Keratinocyte (primary cell): ENCODE results near the gene RAB11A. TPM values are rescaled to one million over a fixed set of nuclear protein-coding genes. Genes with fewer than 3 reads are reported as not detected.

Source experiments
- DNase-seq: peaks from one replicate; pipeline ENCODE4 v3.0.0-alpha.2; 2011; ENCODE audit warnings: low read depth, missing footprints, low spot score
- FAIRE-seq: peaks from 2 replicates; lab custom pipeline; 2011; peaks lifted over from hg19 to GRCh38; lab: Jason Lieb, UNC
- H2AFZ ChIP-seq: 2 replicates; pipeline ENCODE4 v1.6.0; 2012; ENCODE audit warnings: low read length, control low read depth, inconsistent platforms; ENCODE audit not compliant: control insufficient read depth
- H3K27ac ChIP-seq: 2 replicates; pipeline ENCODE4 v1.5.1; 2011; ENCODE audit warnings: low read length; ENCODE audit not compliant: control insufficient read depth, insufficient read depth
- H3K27me3 ChIP-seq: 3 replicates; pipeline ENCODE4 v1.6.0; 2011; ENCODE audit warnings: low read length; ENCODE audit not compliant: control insufficient read depth, insufficient read depth; ENCODE audit errors: extremely low read depth
- H3K36me3 ChIP-seq, 2 experiments: 2 replicates in 1 of 2; 3 replicates in 1 of 2; pipeline ENCODE4 v1.5.1; 2011; ENCODE audit warnings: low read length in 2 of 2, mild to moderate bottlenecking in 1 of 2; ENCODE audit not compliant: control insufficient read depth in 2 of 2, insufficient read depth in 2 of 2; ENCODE audit errors: extremely low read depth in 1 of 2
- H3K4me1 ChIP-seq: 3 replicates; pipeline ENCODE4 v1.5.1; 2011; ENCODE audit warnings: low read length; ENCODE audit not compliant: control insufficient read depth, insufficient read depth; ENCODE audit errors: extremely low read depth
- H3K4me2 ChIP-seq: 3 replicates; pipeline ENCODE4 v1.6.0; 2011; ENCODE audit warnings: low read depth, low read length; ENCODE audit not compliant: control insufficient read depth, insufficient read depth; ENCODE audit errors: extremely low read depth
- H3K4me3 ChIP-seq, 3 experiments: fragments of 200-600 bp in 1 of 3; sonication (generic) in 1 of 3; 2 replicates in 2 of 3; 3 replicates in 1 of 3; pipeline ENCODE4 v1.5.1; 2011 to 2016; ENCODE audit warnings: low read length in 3 of 3, mild to moderate bottlenecking in 3 of 3, control low read depth in 2 of 3, inconsistent platforms in 1 of 3, low read depth in 1 of 3, mixed read lengths in 1 of 3, mixed run types in 1 of 3, moderate library complexity in 1 of 3; ENCODE audit not compliant: control insufficient read depth in 2 of 3, insufficient read depth in 2 of 3; ENCODE audit errors: extremely low read depth in 1 of 3
- H3K79me2 ChIP-seq: 2 replicates; pipeline ENCODE4 v1.6.0; 2012; ENCODE audit warnings: low read length; ENCODE audit not compliant: control insufficient read depth, insufficient read depth
- H3K9ac ChIP-seq: 3 replicates; pipeline ENCODE4 v1.6.0; 2011; ENCODE audit warnings: low read length; ENCODE audit not compliant: control insufficient read depth, insufficient read depth; ENCODE audit errors: extremely low read depth
- H3K9me1 ChIP-seq: 3 replicates; pipeline ENCODE4 v1.6.0; 2011; ENCODE audit warnings: low read length; ENCODE audit not compliant: control insufficient read depth, insufficient read depth; ENCODE audit errors: extremely low read depth
- H3K9me3 ChIP-seq: 2 replicates; pipeline ENCODE4 v1.5.1; 2012; ENCODE audit warnings: low read depth, low read length; ENCODE audit not compliant: control insufficient read depth
- H4K20me1 ChIP-seq: 3 replicates; pipeline ENCODE4 v1.6.0; 2011; ENCODE audit warnings: low read length; ENCODE audit not compliant: control insufficient read depth, insufficient read depth; ENCODE audit errors: extremely low read depth
- EZH2 ChIP-seq: IDR thresholded peaks from one replicate; pipeline ENCODE4 v1.6.1; 2012; ENCODE audit warnings: inconsistent platforms, mild to moderate bottlenecking, low read length, moderate library complexity
- dilution Hi-C: fragments of 300-500 bp; cut with MboI; formaldehyde crosslinking; loops from one replicate; pipeline ENCODE4 v1.7.0; 2020; ENCODE audit warnings: low sequenced_read_pairs; ENCODE audit not compliant: extremely low pct_ligation_motif_present
- polyA plus RNA-seq, 5 experiments: library from polyadenylated mRNA; depleted of rRNA in 3 of 5; stranded (reverse) in 3 of 5; stranded (forward) in 1 of 5; unstranded in 1 of 5; fragments of >200 nt; gene quantifications; 1 replicate in 1 of 5; 2 replicates in 3 of 5; 3 replicates in 1 of 5; pipeline versions ENCODE4 v1.2.1 to v1.2.3, GENCODE V29; 2011 to 2012; ENCODE audit warnings: missing spikeins in 2 of 5, low read depth in 1 of 5, low replicate concordance in 1 of 5
- TF ChIP-seq, protein P1 (sequence below), 3 experiments: IDR thresholded peaks in 1 of 3; conservative IDR thresholded peaks in 1 of 3; optimal IDR thresholded peaks in 1 of 3; 2 replicates in 2 of 3; 3 replicates in 1 of 3; pipeline versions ENCODE3 to v1.5.1; 2011; ENCODE audit warnings: low read length in 3 of 3, mild to moderate bottlenecking in 3 of 3, moderate library complexity in 2 of 3, control low read depth in 1 of 3, inconsistent platforms in 1 of 3; ENCODE audit not compliant: insufficient read depth in 2 of 3; ENCODE audit errors: extremely low read depth in 1 of 3

RAB11A gene
- polyA plus RNA-seq, 1 donor (not counting 4 experiments of a cell fraction or from before 2014, with no cell fraction given): 537 TPM

DNA sequence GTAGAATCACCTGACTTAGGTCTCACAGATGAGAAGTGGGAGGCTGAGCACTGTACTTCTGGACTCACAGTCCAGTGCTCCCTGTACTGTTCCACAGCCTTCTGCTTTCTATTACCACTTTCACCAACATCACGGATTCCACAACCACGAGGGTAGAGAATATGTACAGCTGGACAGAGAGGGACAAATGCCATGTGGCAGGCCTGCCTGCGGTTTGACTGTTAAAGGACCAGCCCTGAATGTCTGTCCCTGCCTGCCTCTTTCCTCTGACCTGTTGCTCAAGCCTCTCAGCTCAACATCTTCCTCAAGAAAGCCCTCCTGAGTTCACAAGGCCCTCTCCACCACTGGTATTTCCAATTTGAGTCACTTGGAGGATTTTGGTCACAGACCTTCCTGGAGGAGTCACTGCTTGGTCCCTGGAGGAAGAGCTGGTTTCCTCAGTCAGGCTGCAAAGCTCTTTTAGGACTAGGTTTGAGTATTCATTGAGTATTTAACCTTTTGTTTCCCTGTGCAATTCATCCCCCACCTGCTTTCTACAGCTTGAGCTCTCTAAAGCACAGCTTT, 49.1 kb downstream of the RAB11A start:
- no peak overlapping the region for H3K27ac ChIP-seq
- dilution Hi-C loops: no loop called here

DNA sequence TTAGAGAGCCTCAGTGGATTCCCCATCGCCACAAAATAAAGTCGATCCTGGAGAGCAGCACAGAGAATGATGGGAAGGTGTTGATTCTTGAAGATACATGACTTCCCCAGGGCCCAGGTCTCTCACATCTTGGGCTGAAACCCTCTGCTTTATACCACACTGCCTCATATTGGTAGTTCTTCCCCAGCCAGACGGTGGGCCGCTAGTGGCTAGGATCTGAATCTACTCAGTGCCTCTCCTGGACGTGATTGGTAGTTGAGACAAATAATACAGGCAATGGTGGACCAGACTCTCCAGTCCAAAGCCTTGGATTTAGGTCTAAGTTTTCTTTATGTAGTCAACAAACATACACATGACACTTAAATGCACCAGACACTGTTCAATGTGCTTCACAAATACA, 49.7 kb downstream of the RAB11A start:
- FAIRE-seq (no peak), DNase-seq (no peak)
- Histone ChIP-seq H3K27ac (no peak overlapping the region), H3K36me3 (peaks cover 0 to 6% of the 10 kb centered on the region in 2 experiments), H3K4me2 (no peak overlapping the region), H3K9me3 (no peaks in the 10 kb centered on the region), H2AFZ (no peak overlapping the region), H3K79me2 (no peaks in the 10 kb centered on the region), H3K9me1 (no peaks in the 10 kb centered on the region), H3K4me1 (no peaks in the 10 kb centered on the region), H4K20me1 (no peaks in the 10 kb centered on the region), H3K27me3 (no peaks in the 10 kb centered on the region), H3K9ac (no peak overlapping the region), H3K4me3 (no peak overlapping the region)
- no peak for TF ChIP-seq EZH2
- TF ChIP-seq, protein P1, sequence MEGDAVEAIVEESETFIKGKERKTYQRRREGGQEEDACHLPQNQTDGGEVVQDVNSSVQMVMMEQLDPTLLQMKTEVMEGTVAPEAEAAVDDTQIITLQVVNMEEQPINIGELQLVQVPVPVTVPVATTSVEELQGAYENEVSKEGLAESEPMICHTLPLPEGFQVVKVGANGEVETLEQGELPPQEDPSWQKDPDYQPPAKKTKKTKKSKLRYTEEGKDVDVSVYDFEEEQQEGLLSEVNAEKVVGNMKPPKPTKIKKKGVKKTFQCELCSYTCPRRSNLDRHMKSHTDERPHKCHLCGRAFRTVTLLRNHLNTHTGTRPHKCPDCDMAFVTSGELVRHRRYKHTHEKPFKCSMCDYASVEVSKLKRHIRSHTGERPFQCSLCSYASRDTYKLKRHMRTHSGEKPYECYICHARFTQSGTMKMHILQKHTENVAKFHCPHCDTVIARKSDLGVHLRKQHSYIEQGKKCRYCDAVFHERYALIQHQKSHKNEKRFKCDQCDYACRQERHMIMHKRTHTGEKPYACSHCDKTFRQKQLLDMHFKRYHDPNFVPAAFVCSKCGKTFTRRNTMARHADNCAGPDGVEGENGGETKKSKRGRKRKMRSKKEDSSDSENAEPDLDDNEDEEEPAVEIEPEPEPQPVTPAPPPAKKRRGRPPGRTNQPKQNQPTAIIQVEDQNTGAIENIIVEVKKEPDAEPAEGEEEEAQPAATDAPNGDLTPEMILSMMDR (optimal IDR thresholded peaks at IDR 0.05 in 1 of 3, IDR thresholded peaks at IDR 0.05 in 1 of 3, conservative IDR thresholded peaks at IDR 0.05 in 1 of 3; ENCODE audit: extremely low read depth in 1 of 3, insufficient read depth in 2 of 3, low read length in 3 of 3): no peak
- dilution Hi-C loops: no loop called here

More for the DNA sequence above, 49.1 kb downstream of the RAB11A start:
- Histone ChIP-seq H3K27me3 (no peaks in the 10 kb centered on the region), H3K4me3 (no peak overlapping the region), H2AFZ (no peak overlapping the region), H3K79me2 (no peaks in the 10 kb centered on the region), H3K9me3 (no peaks in the 10 kb centered on the region), H4K20me1 (no peaks in the 10 kb centered on the region), H3K4me2 (no peak overlapping the region), H3K9me1 (no peaks in the 10 kb centered on the region), H3K4me1 (no peaks in the 10 kb centered on the region), H3K36me3 (peaks cover 0 to 7% of the 10 kb centered on the region in 2 experiments), H3K9ac (no peak overlapping the region)
- TF ChIP-seq, protein P1 (optimal IDR thresholded peaks at IDR 0.05 in 1 of 3, IDR thresholded peaks at IDR 0.05 in 1 of 3, conservative IDR thresholded peaks at IDR 0.05 in 1 of 3; ENCODE audit: extremely low read depth in 1 of 3, insufficient read depth in 2 of 3, low read length in 3 of 3): no peak
- TF ChIP-seq EZH2: no peak
- FAIRE-seq (no peak), DNase-seq (no peak)
